Measurements from ENCODE around the gene CFDP1.

DNA sequence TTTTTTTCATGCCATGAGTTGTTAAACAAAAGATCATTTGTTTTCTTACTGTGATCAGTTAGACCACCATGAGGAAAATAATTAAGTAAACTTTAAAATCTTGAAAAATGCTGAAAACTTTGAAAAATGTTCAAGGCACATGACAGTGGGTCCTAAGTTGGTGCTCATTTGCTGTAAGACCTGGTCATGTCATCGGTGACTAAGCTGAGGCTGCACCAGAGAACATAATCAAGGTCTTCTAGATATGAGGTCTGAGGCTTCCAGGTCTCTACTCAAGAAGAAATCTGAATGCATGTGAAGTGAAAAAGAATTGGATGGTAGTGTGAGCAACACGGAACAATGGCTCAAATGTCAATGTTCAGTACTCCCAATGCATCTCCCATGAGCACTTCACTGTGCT is 87.6 kb downstream of the CFDP1 start:
- TF ChIP-seq POLR2AphosphoS5 (IDR thresholded peaks at IDR 0.05) (no peak), POLR2A (IDR thresholded peaks at IDR 0.05) (no peak)
- TF ChIP-seq, protein P1, sequence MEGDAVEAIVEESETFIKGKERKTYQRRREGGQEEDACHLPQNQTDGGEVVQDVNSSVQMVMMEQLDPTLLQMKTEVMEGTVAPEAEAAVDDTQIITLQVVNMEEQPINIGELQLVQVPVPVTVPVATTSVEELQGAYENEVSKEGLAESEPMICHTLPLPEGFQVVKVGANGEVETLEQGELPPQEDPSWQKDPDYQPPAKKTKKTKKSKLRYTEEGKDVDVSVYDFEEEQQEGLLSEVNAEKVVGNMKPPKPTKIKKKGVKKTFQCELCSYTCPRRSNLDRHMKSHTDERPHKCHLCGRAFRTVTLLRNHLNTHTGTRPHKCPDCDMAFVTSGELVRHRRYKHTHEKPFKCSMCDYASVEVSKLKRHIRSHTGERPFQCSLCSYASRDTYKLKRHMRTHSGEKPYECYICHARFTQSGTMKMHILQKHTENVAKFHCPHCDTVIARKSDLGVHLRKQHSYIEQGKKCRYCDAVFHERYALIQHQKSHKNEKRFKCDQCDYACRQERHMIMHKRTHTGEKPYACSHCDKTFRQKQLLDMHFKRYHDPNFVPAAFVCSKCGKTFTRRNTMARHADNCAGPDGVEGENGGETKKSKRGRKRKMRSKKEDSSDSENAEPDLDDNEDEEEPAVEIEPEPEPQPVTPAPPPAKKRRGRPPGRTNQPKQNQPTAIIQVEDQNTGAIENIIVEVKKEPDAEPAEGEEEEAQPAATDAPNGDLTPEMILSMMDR (IDR thresholded peaks at IDR 0.05 in 8 of 11, conservative IDR thresholded peaks at IDR 0.05 in 3 of 11): no peak

Measured in spleen (tissue), 7 donors.